ENCODE measurements around the gene SIX2.

The SIX2 gene

DNA sequence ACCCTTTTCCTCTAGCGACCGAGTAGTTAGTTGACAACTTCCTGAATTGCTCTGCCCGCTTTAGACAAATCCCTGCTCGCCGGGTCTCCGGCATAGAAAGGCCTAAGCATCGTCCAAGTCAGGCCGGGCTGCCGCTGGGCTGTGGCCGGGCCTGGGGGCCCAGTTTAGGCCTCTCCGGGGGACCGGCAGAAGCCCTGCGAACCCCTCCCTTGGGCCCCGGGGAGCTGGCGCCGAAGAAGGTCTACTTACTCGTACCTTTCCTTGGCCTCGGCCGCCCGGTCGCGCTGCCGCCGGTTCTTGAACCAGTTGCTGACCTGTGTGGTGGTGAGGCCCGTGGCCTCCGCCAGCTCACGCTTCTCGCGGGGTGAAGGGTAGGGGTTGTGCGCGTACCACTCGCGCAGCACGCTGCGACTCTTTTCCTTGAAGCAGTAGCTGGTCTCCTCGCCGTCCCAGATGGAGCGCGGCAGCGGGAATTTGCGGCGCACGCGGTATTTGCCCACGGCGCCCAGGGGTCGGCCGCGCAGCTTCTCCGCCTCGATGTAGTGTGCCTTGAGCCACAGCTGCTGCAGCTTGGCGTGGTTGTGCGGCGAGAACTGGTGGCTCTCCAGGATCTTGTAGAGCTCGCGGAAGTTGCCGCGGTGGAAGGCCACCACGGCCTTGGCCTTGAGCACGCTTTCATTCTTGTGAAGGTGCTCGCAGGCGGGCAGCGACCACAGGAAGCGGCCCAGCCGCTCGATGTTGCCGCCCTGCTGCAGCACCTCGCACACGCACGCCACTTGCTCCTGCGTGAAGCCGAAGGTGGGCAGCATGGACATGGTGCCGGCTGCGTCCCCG, 739 bp downstream of the SIX2 start:
- Histone ChIP-seq H3K9me3 (ENCODE audit: control insufficient read depth, insufficient read depth, low read depth, low read length) (no peaks in the 10 kb centered on the region), H3K4me3 (ENCODE audit: low read depth, low read length) (peak overlapping the region; percentile 53), H3K36me3 (ENCODE audit: control insufficient read depth, insufficient read depth, low read length) (no peaks in the 10 kb centered on the region), H3K9ac (ENCODE audit: low read length) (no peak overlapping the region), H3K27me3 (ENCODE audit: control insufficient read depth, insufficient read depth, low read length) (peaks cover 96% of the 10 kb centered on the region), H3K27ac (ENCODE audit: low read depth, low read length) (no peak overlapping the region), H3K4me1 (ENCODE audit: control insufficient read depth, insufficient read depth, low read length) (peaks cover 39% of the 10 kb centered on the region)

DNA sequence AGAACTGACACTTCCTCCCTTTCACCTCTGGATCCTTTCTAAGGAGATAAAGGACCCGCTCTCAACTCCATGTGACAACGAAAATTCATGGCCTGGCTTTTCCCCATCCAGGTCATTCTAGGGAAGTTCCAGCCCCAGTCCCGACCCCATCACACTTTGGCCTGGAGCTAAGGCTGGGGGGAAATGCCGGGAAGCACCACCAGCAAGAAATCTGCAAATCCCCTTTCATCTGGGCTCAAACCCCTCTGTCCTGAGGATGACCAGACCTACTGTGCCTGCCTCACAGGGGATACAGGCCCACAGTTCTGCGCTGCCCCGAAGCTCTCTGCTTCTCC, 1.3 kb downstream of the SIX2 start:
- Histone ChIP-seq H3K27ac (ENCODE audit: low read depth, low read length) (no peak overlapping the region), H3K4me3 (ENCODE audit: low read depth, low read length) (peak overlapping the region; percentile 53; the same call in 1 of the 2 replicates), H3K4me1 (ENCODE audit: control insufficient read depth, insufficient read depth, low read length) (peaks cover 34% of the 10 kb centered on the region), H3K27me3 (ENCODE audit: control insufficient read depth, insufficient read depth, low read length) (peaks cover 96% of the 10 kb centered on the region), H3K36me3 (ENCODE audit: control insufficient read depth, insufficient read depth, low read length) (no peaks in the 10 kb centered on the region), H3K9ac (ENCODE audit: low read length) (no peak overlapping the region), H3K9me3 (ENCODE audit: control insufficient read depth, insufficient read depth, low read depth, low read length) (no peaks in the 10 kb centered on the region)

DNA sequence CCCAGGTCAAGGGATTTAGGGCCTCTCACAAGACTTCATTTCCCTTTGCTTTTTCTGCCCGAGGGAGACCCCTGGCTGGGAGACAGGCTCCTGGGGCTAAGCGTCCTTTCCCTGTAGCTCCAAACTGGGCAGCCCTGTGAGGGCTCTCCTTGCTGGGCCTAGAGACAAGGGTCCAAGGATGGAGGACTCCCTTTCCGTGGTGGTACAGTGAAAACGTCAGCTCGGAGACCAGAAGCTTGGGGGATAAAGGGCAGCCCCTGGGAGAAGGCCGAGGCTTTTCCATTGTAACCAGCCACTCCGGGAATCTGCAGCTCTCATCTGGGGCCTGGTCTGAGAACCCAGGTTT, 2.3 kb downstream of the SIX2 start:
- Histone ChIP-seq H3K36me3 (ENCODE audit: control insufficient read depth, insufficient read depth, low read length) (no peaks in the 10 kb centered on the region), H3K4me3 (ENCODE audit: low read depth, low read length) (no peak overlapping the region), H3K27me3 (ENCODE audit: control insufficient read depth, insufficient read depth, low read length) (peaks cover 96% of the 10 kb centered on the region), H3K4me1 (ENCODE audit: control insufficient read depth, insufficient read depth, low read length) (peaks cover 25% of the 10 kb centered on the region), H3K9ac (ENCODE audit: low read length) (no peak overlapping the region), H3K9me3 (ENCODE audit: control insufficient read depth, insufficient read depth, low read depth, low read length) (no peaks in the 10 kb centered on the region), H3K27ac (ENCODE audit: low read depth, low read length) (no peak overlapping the region)

DNA sequence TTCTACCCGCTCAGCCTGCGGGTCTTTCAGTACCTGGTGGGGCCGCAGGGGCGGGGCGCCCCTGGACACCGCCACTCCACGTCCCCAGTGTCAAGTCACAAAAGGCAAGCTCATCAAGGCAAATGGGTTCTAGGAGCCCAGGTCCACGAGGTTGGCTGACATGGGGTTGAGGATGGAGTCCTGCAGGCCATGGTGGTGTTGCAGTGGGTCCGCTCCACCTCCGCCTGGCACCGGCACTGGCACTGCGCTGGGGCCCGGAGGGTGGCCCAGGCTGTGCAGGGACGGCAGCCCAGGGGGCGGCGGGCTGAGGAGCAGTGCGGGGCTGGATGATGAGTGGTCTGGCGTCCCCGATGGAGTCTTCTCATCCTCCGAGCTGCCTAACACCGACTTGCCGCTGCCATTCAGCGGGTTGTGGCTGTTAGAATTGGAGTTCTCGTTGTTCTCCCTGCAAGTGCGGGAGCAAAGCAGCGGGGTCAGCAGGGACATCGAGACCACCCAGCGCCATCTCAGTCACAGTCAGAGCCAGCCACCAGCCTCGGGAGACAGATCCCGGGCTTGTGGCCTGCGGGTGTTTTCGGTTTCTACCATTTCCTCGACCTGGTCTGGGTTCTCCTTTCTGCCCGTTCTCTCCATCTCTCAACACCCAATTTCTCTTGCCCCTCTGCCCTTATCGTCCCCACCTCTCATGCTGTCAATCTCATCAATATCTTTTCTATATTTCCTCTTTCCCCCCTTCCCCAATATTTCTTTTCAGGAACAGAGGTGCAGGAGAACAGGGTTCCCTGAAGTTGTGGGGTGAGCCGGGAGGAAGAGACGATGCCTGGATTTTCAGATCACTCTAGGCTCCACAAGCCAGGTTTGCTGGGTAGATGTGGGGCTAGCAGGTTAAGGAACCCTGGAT, 3.0 kb downstream of the SIX2 start:
- Histone ChIP-seq H3K27ac (ENCODE audit: low read depth, low read length) (no peak overlapping the region), H3K4me3 (ENCODE audit: low read depth, low read length) (no peak overlapping the region), H3K9me3 (ENCODE audit: control insufficient read depth, insufficient read depth, low read depth, low read length) (no peaks in the 10 kb centered on the region), H3K4me1 (ENCODE audit: control insufficient read depth, insufficient read depth, low read length) (peaks cover 31% of the 10 kb centered on the region), H3K27me3 (ENCODE audit: control insufficient read depth, insufficient read depth, low read length) (peaks cover 96% of the 10 kb centered on the region), H3K9ac (ENCODE audit: low read length) (no peak overlapping the region), H3K36me3 (ENCODE audit: control insufficient read depth, insufficient read depth, low read length) (no peaks in the 10 kb centered on the region)

DNA sequence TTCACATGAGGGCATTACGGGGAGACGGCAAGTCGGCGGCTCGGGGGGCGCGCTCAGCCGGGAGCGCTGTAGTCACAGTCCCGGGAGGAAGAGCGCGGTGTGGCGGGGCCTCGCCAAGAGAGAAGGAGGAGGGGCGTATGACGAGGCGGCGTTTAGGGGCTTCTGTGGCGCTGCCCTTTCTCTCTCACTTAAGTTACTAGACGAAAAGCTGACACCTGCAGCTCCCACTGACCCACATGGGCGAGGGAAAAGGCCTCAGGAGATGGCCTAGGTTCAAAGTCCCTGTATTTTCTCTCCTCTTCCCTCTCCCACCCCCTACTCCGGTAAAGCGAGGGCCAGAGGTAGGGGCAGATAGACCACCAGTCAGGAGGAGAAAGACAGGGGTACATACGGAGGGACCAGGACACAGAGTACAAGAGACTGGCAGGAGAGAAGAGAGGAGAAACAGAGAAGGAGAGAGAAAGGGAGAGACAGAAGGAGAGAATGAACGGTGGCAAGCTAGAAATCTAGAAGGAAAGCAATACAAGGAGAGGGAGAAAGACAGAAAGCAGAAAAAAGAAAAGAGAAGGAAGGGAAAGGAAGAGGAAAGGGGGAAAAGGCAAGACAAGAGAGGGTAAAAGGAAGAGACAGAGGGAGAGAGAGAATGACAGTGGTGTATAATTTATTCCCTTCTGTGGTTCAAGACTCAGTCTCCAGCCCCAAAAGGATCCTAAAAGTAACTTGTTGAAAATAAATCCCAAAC, 3.8 kb downstream of the SIX2 start:
- Histone ChIP-seq H3K27me3 (ENCODE audit: control insufficient read depth, insufficient read depth, low read length) (peaks cover 96% of the 10 kb centered on the region), H3K9ac (ENCODE audit: low read length) (no peak overlapping the region), H3K27ac (ENCODE audit: low read depth, low read length) (no peak overlapping the region), H3K36me3 (ENCODE audit: control insufficient read depth, insufficient read depth, low read length) (no peaks in the 10 kb centered on the region), H3K9me3 (ENCODE audit: control insufficient read depth, insufficient read depth, low read depth, low read length) (no peaks in the 10 kb centered on the region), H3K4me3 (ENCODE audit: low read depth, low read length) (peak overlapping the region; percentile 55; the same call in 1 of the 2 replicates), H3K4me1 (ENCODE audit: control insufficient read depth, insufficient read depth, low read length) (peaks cover 38% of the 10 kb centered on the region)

DNA sequence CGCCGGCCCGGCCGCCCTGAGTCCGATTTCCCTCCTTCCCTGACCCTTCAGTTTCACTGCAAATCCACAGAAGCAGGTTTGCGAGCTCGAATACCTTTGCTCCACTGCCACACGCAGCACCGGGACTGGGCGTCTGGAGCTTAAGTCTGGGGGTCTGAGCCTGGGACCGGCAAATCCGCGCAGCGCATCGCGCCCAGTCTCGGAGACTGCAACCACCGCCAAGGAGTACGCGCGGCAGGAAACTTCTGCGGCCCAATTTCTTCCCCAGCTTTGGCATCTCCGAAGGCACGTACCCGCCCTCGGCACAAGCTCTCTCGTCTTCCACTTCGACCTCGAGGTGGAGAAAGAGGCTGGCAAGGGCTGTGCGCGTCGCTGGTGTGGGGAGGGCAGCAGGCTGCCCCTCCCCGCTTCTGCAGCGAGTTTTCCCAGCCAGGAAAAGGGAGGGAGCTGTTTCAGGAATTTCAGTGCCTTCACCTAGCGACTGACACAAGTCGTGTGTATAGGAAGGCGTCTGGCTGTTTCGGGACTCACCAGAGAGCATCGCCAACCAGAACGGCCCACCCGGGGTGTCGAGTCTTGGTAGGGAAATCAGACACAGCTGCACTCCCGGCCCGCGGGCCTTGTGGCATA, 4.6 kb downstream of the SIX2 start:
- H3K4me3 ChIP-seq (ENCODE audit: low read depth, low read length) = peak overlapping the region; percentile 55
- no peaks in the 10 kb centered on the region for H3K9me3 ChIP-seq (ENCODE audit: control insufficient read depth, insufficient read depth, low read depth, low read length)
- peaks cover 96% of the 10 kb centered on the region for H3K27me3 ChIP-seq (ENCODE audit: control insufficient read depth, insufficient read depth, low read length)
- no peak overlapping the region for H3K27ac ChIP-seq (ENCODE audit: low read depth, low read length)
- no peak overlapping the region for H3K9ac ChIP-seq (ENCODE audit: low read length)
- peaks cover 40% of the 10 kb centered on the region for H3K4me1 ChIP-seq (ENCODE audit: control insufficient read depth, insufficient read depth, low read length)
- H3K36me3 ChIP-seq (ENCODE audit: control insufficient read depth, insufficient read depth, low read length) = no peaks in the 10 kb centered on the region

DNA sequence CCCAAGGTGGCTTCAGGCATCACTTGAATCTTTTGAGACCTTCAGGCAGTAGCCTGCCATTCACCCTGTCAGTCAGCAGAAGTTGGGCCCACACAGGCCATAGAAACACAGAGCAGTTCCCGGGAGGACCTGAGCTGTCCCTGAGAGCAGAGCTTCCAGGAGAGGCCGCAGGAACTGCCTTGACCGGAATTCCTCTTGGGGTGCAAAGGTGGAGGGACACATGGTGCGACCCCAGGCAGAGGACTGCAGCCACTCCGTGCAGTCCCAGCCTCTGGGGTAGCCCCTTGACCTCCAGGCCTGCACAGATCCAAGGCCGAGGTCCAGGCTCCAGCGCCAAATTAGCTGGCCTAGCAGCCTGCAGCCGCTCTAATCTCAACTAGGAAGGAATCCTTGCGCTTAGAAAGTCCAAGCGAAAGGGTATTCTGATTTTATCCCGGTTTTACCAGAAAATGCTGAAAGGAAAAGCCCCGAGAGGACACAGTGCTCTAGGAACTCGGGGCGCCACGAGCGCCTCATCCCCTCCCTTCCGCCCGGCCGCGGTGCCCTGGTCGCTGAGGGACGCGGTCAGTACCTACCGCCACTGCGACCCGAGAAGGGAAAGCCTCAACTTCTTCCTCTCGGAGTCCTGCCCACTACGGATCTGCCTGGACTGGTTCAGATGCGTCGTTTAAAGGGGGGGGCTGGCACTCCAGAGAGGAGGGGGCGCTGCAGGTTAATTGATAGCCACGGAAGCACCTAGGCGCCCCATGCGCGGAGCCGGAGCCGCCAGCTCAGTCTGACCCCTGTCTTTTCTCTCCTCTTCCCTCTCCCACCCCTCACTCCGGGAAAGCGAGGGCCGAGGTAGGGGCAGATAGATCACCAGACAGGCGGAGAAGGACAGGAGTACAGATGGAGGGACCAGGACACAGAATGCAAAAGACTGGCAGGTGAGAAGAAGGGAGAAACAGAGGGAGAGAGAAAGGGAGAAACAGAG, 5.4 kb downstream of the SIX2 start:
- Histone ChIP-seq H3K9ac (ENCODE audit: low read length) (no peak overlapping the region), H3K27ac (ENCODE audit: low read depth, low read length) (no peak overlapping the region), H3K36me3 (ENCODE audit: control insufficient read depth, insufficient read depth, low read length) (no peaks in the 10 kb centered on the region), H3K4me1 (ENCODE audit: control insufficient read depth, insufficient read depth, low read length) (peaks cover 40% of the 10 kb centered on the region), H3K4me3 (ENCODE audit: low read depth, low read length) (peak overlapping the region; percentile 55), H3K27me3 (ENCODE audit: control insufficient read depth, insufficient read depth, low read length) (peaks cover 100% of the 10 kb centered on the region), H3K9me3 (ENCODE audit: control insufficient read depth, insufficient read depth, low read depth, low read length) (no peaks in the 10 kb centered on the region)

DNA sequence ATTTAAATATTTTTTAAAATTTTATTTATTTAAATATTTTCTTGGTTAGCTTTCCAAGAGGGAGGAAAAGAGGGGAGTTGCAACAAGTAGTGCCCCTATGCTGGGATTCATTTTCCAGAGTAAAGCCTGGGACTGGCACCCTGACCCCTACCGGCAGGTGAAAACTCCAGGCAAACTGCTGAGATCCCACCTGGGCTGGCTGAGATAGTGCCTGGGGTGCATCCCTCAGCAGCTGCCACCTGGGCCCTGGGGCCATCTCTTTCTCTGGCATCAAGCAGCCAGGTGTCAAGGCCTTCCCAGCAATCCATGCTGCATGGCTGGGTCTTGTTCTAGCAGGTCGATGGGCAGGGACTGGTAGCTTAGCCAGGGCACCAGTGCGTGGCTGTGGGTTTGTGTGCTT, 6.6 kb downstream of the SIX2 start:
- Histone ChIP-seq H3K4me3 (ENCODE audit: low read depth, low read length) (no peak overlapping the region), H3K36me3 (ENCODE audit: control insufficient read depth, insufficient read depth, low read length) (no peaks in the 10 kb centered on the region), H3K27me3 (ENCODE audit: control insufficient read depth, insufficient read depth, low read length) (peaks cover 100% of the 10 kb centered on the region), H3K4me1 (ENCODE audit: control insufficient read depth, insufficient read depth, low read length) (peaks cover 29% of the 10 kb centered on the region), H3K9ac (ENCODE audit: low read length) (no peak overlapping the region), H3K27ac (ENCODE audit: low read depth, low read length) (no peak overlapping the region), H3K9me3 (ENCODE audit: control insufficient read depth, insufficient read depth, low read depth, low read length) (no peaks in the 10 kb centered on the region)

DNA sequence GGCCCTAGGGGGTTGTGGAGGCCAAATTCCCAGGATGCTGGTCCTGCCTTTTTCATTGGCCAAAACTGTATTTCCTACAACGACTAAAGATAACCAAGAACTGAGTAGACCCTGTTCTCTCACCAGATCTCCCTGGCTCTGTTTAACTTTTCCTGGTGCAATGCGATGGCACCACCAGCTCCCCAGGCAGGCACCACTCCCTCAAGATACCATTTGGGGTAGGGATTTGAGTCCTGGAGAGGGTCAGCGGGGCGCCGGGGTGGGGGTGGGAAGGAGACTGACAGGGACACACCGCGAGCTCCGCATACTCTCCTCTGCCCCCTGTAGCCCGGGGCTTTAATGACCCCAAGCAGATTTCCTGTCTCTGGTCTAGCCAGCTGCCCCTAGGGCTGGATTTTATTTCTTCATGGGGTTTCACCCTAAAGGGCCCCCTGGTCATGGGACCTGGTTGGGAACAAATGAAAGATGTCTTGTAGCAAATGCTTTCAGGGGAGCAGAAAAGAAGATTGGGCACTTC, 7.3 kb downstream of the SIX2 start:
- Histone ChIP-seq H3K27ac (ENCODE audit: low read depth, low read length) (no peak overlapping the region), H3K27me3 (ENCODE audit: control insufficient read depth, insufficient read depth, low read length) (peaks cover 100% of the 10 kb centered on the region), H3K9me3 (ENCODE audit: control insufficient read depth, insufficient read depth, low read depth, low read length) (no peaks in the 10 kb centered on the region), H3K4me3 (ENCODE audit: low read depth, low read length) (peak overlapping the region; percentile 55), H3K4me1 (ENCODE audit: control insufficient read depth, insufficient read depth, low read length) (peaks cover 25% of the 10 kb centered on the region), H3K36me3 (ENCODE audit: control insufficient read depth, insufficient read depth, low read length) (no peaks in the 10 kb centered on the region), H3K9ac (ENCODE audit: low read length) (no peak overlapping the region)
